Mononuclear cell (primary cell): Measurements from ENCODE around the gene PTPRCAP. TPM values are rescaled to one million over a fixed set of nuclear protein-coding genes. Genes with fewer than 3 reads are reported as not detected.
"Not testable (repeated sequence)": the region's sequence is repeated elsewhere in the genome, so short reads cannot be mapped to it uniquely, and the experiment has no call there.

Experiments
- H3K27me3 ChIP-seq: 2 replicates; pipeline ENCODE4 v1.6.0; 2011; ENCODE audit warnings: low read length, control low read depth; ENCODE audit not compliant: insufficient read depth
- H3K4me1 ChIP-seq: 2 replicates; pipeline ENCODE4 v1.5.1; 2011; ENCODE audit warnings: mild to moderate bottlenecking, low read length, control low read depth; ENCODE audit not compliant: insufficient read depth
- H3K4me3 ChIP-seq: 2 replicates; pipeline ENCODE4 v1.5.1; 2011; ENCODE audit warnings: mild to moderate bottlenecking, low read length, moderate library complexity
- H3K9me3 ChIP-seq: 2 replicates; pipeline ENCODE4 v1.5.1; 2011; ENCODE audit warnings: low read depth, mild to moderate bottlenecking, control low read depth, low read length
- total RNA-seq: library from RNA; depleted of rRNA; stranded (reverse); fragments of >200 nt; gene quantifications from one replicate; pipeline ENCODE4 v1.2.3, GENCODE V29; 2012

PTPRCAP gene
- total RNA-seq, 1 donor: 137 TPM

DNA sequence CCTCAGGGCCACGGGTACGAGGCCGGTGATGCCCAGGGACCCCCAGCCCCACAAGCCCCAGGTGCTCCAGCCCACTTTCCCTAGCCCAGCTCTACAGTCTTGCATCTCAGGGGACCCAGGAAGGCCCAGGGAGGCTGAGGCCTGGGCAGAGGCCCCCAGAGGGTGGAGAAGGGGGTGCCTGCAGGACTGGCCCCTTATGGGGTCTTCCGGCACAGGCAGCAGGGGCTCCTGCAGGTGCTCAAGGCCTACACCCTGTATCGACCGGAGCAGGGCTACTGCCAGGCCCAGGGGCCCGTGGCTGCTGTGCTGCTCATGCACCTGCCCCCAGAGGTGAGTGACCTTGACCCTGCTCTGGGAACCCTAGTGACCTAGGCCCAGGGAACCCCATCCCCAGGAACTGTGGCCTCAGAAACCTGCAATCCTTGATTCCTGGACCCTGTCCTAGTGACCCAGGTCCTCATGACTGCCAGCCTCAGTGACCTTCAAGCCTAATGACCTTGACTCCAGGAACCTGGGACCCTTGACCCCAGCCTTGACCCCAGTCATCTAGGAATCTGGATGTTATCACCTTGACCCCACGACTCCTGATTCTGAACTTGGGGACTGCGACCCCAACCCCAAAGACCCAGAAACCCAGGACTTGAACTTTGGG lies 31.7 kb downstream of the PTPRCAP start:
- no peaks in the 10 kb centered on the region for H3K9me3 ChIP-seq
- H3K27me3 ChIP-seq: no peaks in the 10 kb centered on the region
- peaks cover 92% of the 10 kb centered on the region for H3K4me1 ChIP-seq
- no peak overlapping the region for H3K4me3 ChIP-seq

DNA sequence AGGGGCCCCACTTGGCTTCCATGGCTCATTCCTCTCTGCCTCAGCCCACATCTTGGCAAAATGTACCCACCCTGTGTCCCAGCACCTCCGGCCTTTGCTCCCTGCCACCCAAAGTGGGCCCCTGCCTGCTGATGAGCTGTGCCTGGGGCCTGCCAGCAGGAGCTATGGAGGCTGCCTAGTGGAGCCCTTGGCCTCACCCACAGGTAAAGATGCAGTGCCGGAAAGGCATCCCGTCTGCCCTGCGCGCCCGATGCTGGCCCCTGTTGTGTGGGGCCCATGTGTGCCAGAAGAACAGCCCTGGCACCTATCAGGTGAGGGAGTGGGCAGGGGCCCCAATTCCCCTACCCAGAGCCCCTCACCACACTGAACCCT lies 32.3 kb downstream of the PTPRCAP start:
- Histone ChIP-seq H3K4me1 (peaks cover 92% of the 10 kb centered on the region), H3K9me3 (no peaks in the 10 kb centered on the region), H3K27me3 (no peaks in the 10 kb centered on the region), H3K4me3 (peak overlapping the region; percentile 88)

DNA sequence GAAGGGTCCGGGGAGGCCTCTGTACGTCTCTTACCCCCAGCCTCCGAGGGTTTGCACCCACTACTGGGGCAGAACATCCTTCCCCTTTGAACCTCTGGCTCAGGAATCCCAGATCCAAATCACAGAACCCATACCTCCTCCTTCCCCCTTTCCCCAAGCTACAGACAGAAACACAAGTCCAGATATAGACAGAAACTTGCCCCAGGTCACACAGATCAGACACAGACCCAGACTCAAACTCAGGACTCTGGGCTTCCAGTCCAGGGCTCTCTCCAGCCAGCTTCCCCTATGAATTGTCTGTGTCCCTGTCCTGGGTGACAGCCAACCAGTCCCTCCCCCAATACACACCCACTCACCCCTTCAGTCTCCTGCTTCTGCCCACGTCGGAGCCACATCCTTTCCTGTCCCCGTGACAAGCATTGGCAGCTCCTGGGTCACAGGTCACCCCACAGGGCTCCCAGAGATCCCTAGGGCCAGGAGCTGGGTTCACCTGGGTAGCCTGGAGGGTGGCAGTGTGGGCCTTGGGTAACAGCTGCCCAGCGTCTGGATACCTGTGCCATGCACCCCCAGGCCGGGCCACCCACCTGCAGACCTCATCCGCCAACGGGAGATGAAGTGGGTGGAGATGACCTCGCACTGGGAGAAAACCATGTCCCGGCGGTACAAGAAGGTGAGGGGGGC lies 32.8 kb downstream of the PTPRCAP start:
- peaks cover 92% of the 10 kb centered on the region for H3K4me1 ChIP-seq
- no peaks in the 10 kb centered on the region for H3K9me3 ChIP-seq
- no peaks in the 10 kb centered on the region for H3K27me3 ChIP-seq
- H3K4me3 ChIP-seq: peak overlapping the region; percentile 88

DNA sequence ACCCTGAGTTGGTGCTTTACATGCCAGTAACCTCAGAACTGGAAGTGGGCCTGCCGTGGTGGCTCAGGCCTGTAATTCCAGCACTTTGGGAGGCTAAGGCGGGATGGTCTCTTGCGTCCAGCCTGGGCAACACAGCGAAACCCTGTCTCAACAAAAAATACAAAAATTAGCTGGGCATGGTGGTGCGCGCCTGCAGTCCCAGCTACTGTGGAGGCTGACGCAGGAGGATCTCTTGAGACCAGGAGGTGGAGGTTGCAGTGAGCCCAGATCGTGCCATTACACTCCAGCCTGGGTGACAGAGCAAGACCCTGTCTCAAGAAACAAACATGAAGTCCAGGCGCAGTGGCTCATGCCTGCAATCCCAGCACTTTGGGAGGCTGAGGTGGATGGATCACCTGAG lies 34.4 kb downstream of the PTPRCAP start:
- not testable (repeated sequence) for H3K27me3 ChIP-seq, H3K9me3 ChIP-seq, H3K4me3 ChIP-seq
- H3K4me1 ChIP-seq: peaks cover 92% of the 10 kb centered on the region

DNA sequence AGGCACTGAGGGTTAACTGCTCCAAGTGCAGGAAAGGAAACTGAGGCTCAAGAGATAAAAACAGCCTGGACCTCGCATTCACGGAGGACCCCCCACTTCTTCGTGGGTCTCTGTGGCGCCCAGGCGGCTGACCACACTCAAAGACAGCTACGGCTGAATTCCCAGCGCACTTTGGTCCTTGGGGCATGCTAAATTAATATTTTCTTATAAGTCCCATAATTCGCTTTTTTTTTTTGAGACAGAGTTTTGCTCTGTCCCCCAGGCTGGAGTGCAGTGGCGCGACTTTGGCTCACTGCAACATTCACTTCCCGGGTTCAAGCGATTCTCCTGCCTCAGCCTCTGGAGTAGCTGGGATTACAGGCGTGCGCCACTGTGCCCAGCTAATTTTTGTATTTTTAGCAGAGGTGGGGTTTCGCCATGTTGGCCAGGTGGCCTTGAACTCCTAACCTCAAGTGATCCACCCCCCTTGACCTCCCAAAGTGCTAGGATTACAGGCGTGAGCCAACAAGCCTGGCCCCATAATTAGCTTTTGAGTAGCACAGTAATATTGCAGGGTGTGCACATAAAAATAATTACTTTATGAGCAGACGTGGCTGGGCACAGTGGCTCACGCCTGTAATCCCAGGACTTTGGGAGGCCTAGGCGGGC lies 35.2 kb downstream of the PTPRCAP start:
- peaks cover 92% of the 10 kb centered on the region for H3K4me1 ChIP-seq
- H3K27me3 ChIP-seq, H3K9me3 ChIP-seq: not testable (repeated sequence)
- peak overlapping the region; percentile 41 for H3K4me3 ChIP-seq

DNA sequence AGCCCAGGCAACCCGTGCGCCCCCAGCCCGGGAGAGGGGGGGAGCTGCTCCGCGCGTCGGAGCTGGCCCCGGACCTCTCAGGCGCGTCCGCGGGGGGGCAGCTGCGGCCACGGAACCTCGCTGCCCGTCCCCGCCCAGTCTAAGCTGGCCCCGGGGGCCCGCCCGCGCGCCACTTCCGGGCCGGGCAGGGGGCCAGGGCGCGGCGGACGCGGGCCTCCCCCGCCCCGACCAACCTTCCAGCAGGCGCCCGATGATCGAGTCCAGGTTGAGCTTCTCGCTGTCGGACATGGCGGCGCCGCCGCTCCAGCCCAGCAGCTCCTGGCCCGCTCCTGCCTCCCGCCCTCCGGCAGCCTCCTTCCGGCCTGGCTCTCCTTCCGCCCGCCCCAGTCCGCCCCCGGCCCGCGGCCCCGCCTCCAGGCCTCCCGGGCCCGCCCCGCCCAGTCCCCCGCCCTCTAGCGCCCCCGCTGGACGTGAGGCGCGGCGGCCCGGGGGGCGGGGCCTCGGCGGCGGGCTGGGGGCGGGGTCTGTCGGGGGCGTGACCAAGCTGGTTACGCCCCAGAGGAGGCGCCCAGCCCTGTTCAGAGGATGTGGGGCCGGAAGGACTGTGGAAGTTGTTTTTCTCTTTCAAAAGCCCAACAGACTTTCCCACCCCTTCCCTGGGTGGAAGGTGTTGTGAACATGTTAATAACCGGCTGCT lies 35.8 kb downstream of the PTPRCAP start, which contains the start of gene PPP1CA:
Gene PPP1CA (minus strand): TSS at position 364 of the 697 bp plus-strand sequence. CDS start 76 bp downstream, at position 288.
- peaks cover 92% of the 10 kb centered on the region for H3K4me1 ChIP-seq
- peak within 1 kb of the TSS; percentile 86 for H3K4me3 ChIP-seq
- H3K9me3 ChIP-seq: no peaks in the 10 kb centered on the region
- H3K27me3 ChIP-seq: no peaks in the 10 kb centered on the region

DNA sequence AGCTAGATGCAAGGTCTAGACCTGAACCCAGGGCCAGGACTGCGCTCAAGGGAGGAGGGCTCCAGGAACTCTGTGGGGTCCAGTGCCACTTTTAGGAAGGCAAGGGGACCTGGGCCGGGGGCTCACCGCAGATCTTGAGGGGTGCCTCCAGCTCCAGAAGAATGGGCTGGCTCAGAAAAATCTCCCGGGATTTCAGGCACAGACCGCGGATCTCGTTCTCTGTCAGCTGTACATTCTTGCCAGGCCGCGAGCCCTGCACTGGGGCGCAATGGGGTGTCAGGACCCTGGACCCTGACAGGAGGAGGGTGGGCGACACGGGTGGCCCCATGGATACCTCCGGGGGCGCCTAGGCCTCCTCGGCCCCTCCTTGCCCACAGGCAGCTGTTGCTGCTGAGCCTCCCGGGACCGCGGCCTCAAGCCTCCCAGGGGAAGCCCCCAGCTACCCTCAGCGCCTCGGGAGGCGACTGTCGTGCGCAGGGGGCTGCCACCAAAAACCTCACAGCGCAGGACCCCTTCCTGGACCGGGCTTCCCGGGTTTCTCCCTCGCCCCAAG lies 36.5 kb downstream of the PTPRCAP start:
- H3K4me3 ChIP-seq: peak overlapping the region; percentile 86
- no peaks in the 10 kb centered on the region for H3K9me3 ChIP-seq
- no peaks in the 10 kb centered on the region for H3K27me3 ChIP-seq
- peaks cover 89% of the 10 kb centered on the region for H3K4me1 ChIP-seq

DNA sequence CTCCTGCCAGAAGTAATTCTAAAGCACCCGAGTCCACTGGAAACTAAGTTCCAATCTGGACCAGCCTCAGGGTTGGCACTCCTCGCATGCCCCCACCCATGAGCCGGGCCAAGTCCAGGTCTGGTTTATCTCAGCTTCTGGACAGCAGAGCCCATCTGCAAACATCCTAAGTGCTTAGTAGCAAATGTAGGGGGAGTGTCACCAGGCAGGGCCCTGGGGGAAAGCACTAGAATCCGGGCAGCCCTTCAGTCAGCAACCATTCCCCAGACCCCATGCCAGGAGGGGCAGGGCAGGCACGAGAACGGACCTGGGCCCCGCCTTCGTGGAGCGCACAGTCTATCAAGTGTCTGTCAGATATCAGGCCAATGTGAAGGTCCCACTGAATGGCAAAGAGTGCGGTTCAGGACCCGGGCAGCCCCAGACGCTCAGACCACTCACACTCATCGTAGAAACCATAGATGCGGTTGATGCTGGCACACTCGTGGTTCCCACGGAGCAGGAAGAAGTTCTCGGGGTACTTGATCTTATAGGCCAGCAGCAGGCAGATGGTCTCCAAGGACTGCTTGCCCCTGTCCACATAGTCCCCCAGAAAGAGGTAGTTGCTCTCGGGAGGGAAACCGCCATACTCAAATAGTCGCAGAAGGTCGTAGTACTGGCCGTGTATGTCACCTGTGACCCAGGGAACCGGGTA lies 37.1 kb downstream of the PTPRCAP start:
- Histone ChIP-seq H3K4me1 (peaks cover 83% of the 10 kb centered on the region), H3K27me3 (no peaks in the 10 kb centered on the region), H3K4me3 (peak overlapping the region; percentile 86), H3K9me3 (no peaks in the 10 kb centered on the region)

DNA sequence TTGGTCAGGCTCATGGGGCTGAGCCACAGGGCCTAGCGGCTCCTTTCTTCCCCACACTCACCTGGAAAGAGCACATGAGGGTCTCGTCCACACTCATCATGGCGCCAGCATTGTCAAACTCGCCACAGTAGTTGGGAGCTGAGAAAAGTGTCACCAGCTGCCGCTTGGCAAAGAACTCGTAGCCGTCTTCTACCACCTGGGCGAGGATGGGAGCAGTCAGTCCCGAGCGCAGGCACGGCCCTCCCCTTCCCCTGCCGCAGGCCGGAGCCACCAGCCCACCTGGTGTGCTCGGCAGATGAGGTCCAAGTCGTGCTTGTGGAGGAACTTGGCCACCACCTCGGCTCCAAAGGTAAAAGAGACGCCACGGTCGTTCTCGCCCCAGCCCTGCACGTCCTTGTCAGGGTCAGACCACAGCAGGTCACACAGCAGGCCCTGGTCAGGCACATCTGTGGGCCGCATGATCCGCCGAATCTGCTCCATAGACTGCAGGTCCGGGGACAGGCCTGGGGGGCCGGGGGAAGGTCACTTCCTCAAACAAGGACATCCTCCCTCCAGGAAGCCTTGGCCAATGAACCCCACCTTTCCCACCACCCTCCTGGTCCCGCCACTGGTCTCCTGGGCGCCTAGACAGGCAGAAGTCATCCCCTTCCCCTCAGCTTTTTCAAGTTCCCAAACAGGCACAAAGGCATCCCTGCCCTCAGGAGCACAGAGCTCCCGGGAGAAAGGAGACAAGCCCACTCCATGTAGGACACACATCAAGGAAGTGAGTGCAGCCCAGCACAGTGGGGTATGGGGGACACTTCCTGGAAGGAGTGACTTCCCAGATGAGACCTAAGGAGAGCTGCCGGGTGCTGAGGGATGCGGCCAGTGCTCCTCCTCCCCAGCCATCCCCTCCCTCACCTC lies 38.6 kb downstream of the PTPRCAP start:
- H3K4me3 ChIP-seq: no peak overlapping the region
- peaks cover 68% of the 10 kb centered on the region for H3K4me1 ChIP-seq
- H3K27me3 ChIP-seq: no peaks in the 10 kb centered on the region
- H3K9me3 ChIP-seq: no peaks in the 10 kb centered on the region

DNA sequence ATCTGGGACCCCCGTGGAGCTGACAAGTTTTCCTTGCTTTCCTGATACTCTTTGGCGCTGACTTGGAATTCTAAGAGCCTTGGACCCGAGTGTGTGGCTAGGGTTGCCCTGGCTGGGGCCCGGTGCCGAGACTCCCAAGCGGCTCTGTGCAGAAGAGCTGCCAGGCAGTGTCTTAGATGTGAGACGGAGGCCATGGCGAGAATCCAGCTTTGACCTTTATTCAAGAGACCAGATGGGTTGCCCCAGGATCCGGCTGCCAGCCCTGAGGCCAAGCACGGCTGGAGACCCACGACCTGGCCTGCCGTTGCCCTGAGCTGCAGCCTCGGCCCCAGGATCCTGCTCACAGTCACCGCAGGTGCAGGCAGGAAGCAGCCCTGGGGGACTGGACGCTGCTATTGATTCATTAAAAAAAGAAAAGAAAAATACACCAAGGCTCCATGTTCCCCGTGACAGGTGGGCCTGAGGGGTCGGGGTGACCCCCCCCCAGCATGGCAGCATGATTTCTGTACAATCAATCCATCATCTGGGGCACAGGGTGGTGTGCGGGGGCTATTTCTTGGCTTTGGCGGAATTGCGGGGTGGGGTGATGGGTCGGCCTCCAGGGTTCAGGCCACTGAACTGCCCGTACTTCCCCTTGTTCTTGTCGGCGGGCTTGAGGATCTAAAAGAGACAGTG lies 39.4 kb downstream of the PTPRCAP start:
- H3K27me3 ChIP-seq: no peaks in the 10 kb centered on the region
- no peak overlapping the region for H3K4me3 ChIP-seq
- H3K9me3 ChIP-seq: no peaks in the 10 kb centered on the region
- peaks cover 60% of the 10 kb centered on the region for H3K4me1 ChIP-seq

DNA sequence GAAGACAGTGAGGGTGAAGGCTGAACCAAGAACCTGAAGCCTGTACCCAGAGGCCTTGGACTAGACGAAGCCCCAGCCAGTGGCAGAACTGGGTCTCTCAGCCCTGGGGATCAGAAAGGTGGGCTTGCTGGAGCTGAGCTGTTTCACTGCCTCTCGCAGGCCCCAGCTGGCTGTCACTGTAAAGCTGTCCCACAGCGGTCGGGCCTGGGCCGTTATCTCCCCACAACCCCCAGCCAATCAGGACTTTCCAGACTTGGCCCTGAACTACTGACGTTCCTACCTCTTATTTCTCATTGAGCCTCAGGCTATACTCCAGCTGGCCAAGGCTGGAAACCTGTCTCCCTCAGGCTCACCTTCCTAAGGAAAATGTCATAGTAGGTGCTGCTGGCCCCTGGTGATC lies 39.9 kb downstream of the PTPRCAP start:
- Histone ChIP-seq H3K4me1 (peaks cover 58% of the 10 kb centered on the region), H3K9me3 (no peaks in the 10 kb centered on the region), H3K4me3 (no peak overlapping the region), H3K27me3 (no peaks in the 10 kb centered on the region)

DNA sequence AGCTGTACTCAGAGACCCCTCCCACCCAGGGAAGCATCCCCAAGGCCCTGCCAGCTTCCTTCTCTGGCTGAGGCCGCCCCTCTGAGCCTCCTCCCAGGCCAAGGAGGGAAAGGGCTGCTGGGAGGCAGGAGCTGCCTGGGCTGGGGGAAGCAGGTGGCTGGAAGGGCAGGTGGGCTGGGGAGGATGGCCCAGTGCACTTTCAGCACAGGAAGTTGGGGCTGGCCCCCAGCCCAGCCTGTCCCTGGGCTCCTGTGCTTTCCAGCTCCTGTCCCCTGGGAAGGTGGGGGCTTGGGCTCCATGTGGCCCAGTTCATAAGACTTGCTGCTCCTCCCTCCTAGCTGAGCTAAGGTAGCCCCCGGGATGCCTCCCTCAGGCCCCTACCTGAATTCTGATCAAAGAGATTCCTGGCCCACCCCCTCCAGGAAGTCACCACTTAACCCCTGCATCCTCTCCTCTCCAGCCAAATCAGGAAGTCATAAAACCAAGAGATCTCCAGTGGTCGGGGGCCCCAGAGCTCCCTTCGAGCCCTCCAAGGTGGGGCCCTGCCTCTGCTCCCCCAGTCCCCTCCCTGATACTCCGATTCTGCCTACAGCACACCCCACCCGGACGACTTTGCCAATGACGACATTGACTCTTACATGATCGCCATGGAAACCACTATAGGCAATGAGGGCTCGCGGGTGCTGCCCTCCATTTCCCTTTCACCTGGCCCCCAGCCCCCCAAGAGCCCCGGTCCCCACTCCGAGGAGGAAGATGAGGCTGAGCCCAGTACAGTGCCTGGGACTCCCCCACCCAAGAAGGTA lies 40.7 kb downstream of the PTPRCAP start:
- no peak overlapping the region for H3K4me3 ChIP-seq
- peaks cover 56% of the 10 kb centered on the region for H3K4me1 ChIP-seq
- no peaks in the 10 kb centered on the region for H3K27me3 ChIP-seq
- no peaks in the 10 kb centered on the region for H3K9me3 ChIP-seq

DNA sequence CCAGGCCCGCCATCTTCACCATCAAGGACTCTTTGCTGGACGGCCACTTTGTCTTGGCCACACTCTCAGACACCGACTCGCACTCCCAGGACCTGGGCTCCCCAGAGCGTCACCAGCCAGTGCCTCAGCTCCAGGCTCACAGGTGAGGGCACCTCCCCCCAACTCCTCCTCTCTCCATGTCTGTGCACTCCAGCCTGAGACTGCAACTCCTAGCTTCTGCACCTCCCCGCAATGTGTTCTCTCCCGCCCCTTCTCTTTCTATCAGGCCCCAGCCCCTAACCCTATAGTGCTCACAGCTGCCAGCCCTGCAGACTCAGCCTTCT lies 41.3 kb downstream of the PTPRCAP start:
- H3K27me3 ChIP-seq: no peaks in the 10 kb centered on the region
- peaks cover 59% of the 10 kb centered on the region for H3K4me1 ChIP-seq
- no peak overlapping the region for H3K4me3 ChIP-seq
- H3K9me3 ChIP-seq: no peaks in the 10 kb centered on the region
